SU-DHL-6 (cell line): ENCODE measurements around the gene ANXA6.

ENCODE experiments used
- H2AFZ ChIP-seq: fragments of 200-600 bp; sonication (generic); 2 replicates; pipeline ENCODE4 v1.6.1; 2014; ENCODE audit warnings: low read depth, mild to moderate bottlenecking, moderate library complexity, mixed read lengths, antibody characterized with exemption, low read length; ENCODE audit not compliant: severe bottlenecking
- H3F3A ChIP-seq: fragments of 200-600 bp; shearing (Covaris generic); 2 replicates; pipeline ENCODE4 v1.6.0; 2016; ENCODE audit warnings: antibody characterized with exemption, mild to moderate bottlenecking; ENCODE audit not compliant: insufficient read depth
- H3K27ac ChIP-seq: fragments of 200-600 bp; sonication (generic); 2 replicates; pipeline ENCODE4 v1.5.1; 2016; ENCODE audit warnings: low read depth, mild to moderate bottlenecking, low read length, moderate library complexity, mixed read lengths
- H3K27me3 ChIP-seq: fragments of 200-600 bp; sonication (generic), shearing (Covaris generic); 2 replicates; pipeline ENCODE4 v1.6.0; 2014; ENCODE audit warnings: mild to moderate bottlenecking, low read length
- H3K36me3 ChIP-seq: fragments of 200-600 bp; sonication (generic); 2 replicates; pipeline ENCODE4 v1.6.1; 2014; ENCODE audit warnings: mild to moderate bottlenecking, low read length, mixed read lengths
- H3K4me2 ChIP-seq: fragments of 300-600, 200-600 bp; shearing (Covaris generic), sonication (generic); 2 replicates; pipeline ENCODE4 v1.6.0; 2014; ENCODE audit warnings: low read length, low read depth, mild to moderate bottlenecking; ENCODE audit not compliant: poor library complexity, severe bottlenecking
- H3K4me3 ChIP-seq: fragments of 200-600 bp; sonication (generic); 2 replicates; pipeline ENCODE4 v1.5.1; 2014; ENCODE audit warnings: antibody characterized with exemption, low read length, mild to moderate bottlenecking, mixed read lengths; ENCODE audit not compliant: insufficient read depth, poor library complexity, severe bottlenecking
- H3K79me2 ChIP-seq: fragments of 200-600 bp; sonication (generic); 2 replicates; pipeline ENCODE4 v1.6.1; 2014; ENCODE audit warnings: mild to moderate bottlenecking, low read length, moderate library complexity; ENCODE audit not compliant: insufficient read depth
- H3K9ac ChIP-seq: fragments of 200-600 bp; sonication (generic); 2 replicates; pipeline ENCODE4 v1.7.0; 2014; ENCODE audit warnings: mild to moderate bottlenecking, low read length
- H3K9me2 ChIP-seq: fragments of 200-600 bp; sonication (generic); replicated peaks from 2 replicates; pipeline ENCODE4 v1.6.1; 2014; ENCODE audit warnings: low read length; ENCODE audit not compliant: insufficient read depth
- H3K9me3 ChIP-seq: fragments of 200-600 bp; sonication (generic); 2 replicates; pipeline ENCODE4 v1.6.1; 2014; ENCODE audit warnings: low read length, mixed read lengths; ENCODE audit not compliant: insufficient read depth
- H4K20me1 ChIP-seq: fragments of 200-600 bp; sonication (generic); 2 replicates; pipeline ENCODE4 v1.6.1; 2014; ENCODE audit warnings: low read depth, mild to moderate bottlenecking, antibody characterized with exemption, low read length, moderate library complexity, mixed read lengths
- EZH2phosphoT487 ChIP-seq: fragments of 200-600 bp; sonication (generic), shearing (Covaris generic); conservative IDR thresholded peaks from 2 replicates; pipeline ENCODE4 v1.6.1; 2018; ENCODE audit warnings: mild to moderate bottlenecking, antibody characterized with exemption, low read length, moderate library complexity, mixed read lengths
- TF ChIP-seq, protein P1 (sequence below): fragments of 200-600 bp; sonication (generic); IDR thresholded peaks from one replicate; pipeline ENCODE4 v1.5.1; 2017; ENCODE audit warnings: antibody characterized with exemption, mild to moderate bottlenecking, low read length, moderate library complexity; ENCODE audit not compliant: insufficient read depth, poor library complexity, severe bottlenecking

The ANXA6 gene

DNA sequence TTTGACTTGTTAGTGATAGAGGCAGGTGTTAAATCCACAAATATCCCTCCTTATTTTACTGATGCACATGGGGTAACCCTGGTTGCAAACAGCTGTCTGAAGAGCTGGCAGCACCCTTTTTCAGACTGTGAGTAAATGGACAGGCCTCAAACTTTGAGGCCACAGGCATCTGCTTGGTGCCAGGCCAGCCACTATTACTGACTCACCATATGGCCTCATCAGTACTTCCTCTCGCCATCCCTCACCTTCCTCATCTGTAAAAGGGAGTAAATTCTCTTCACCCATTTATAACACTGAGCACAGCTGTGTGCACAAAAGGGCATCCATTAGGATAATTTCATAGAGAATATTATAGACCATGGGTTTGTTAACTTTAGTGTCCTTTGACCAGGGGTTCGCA is 64.8 kb downstream of the ANXA6 start:
- Histone ChIP-seq H3K27me3 (no peaks in the 10 kb centered on the region), H4K20me1 (no peaks in the 10 kb centered on the region), H3K9me3 (no peaks in the 10 kb centered on the region), H3K36me3 (no peaks in the 10 kb centered on the region), H3K27ac (peak overlapping the region; percentile 51; the same call in 1 of the 2 replicates), H3K79me2 (no peaks in the 10 kb centered on the region), H3F3A (no peaks in the 10 kb centered on the region), H3K4me3 (no peak overlapping the region), H3K9ac (peak overlapping the region; percentile 34; the same call in 1 of the 2 replicates), H3K4me2 (peak overlapping the region; percentile 46), H3K9me2 (no peaks in the 10 kb centered on the region), H2AFZ (no peak overlapping the region)
- TF ChIP-seq, protein P1, sequence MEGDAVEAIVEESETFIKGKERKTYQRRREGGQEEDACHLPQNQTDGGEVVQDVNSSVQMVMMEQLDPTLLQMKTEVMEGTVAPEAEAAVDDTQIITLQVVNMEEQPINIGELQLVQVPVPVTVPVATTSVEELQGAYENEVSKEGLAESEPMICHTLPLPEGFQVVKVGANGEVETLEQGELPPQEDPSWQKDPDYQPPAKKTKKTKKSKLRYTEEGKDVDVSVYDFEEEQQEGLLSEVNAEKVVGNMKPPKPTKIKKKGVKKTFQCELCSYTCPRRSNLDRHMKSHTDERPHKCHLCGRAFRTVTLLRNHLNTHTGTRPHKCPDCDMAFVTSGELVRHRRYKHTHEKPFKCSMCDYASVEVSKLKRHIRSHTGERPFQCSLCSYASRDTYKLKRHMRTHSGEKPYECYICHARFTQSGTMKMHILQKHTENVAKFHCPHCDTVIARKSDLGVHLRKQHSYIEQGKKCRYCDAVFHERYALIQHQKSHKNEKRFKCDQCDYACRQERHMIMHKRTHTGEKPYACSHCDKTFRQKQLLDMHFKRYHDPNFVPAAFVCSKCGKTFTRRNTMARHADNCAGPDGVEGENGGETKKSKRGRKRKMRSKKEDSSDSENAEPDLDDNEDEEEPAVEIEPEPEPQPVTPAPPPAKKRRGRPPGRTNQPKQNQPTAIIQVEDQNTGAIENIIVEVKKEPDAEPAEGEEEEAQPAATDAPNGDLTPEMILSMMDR: no peak
- no peak for TF ChIP-seq EZH2phosphoT487

DNA sequence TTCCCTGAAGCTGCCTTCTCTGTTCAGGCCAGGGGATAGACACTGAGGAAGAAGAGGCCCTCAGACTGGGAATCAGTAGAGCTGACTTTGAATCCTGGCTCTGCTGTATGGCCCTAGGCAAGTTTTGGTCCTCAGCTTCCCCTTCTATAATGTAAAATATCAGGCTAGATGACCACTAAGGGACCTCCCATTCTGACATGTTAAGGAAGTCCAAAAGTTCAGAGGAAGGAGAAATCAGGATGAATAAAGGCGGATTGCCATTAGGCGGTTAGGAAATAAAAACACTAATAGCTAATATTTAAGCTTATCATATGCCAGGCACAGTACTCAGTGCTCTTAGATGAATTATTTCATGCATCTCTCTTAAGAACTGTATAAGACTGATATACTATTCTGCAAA is 67.9 kb downstream of the ANXA6 start:
- H3K9me3 ChIP-seq: no peaks in the 10 kb centered on the region
- H3K4me2 ChIP-seq: no peak overlapping the region
- no peak overlapping the region for H2AFZ ChIP-seq
- H3K27me3 ChIP-seq: no peaks in the 10 kb centered on the region
- H3K9ac ChIP-seq: no peak overlapping the region
- no peaks in the 10 kb centered on the region for H3K36me3 ChIP-seq
- TF ChIP-seq, protein P1: no peak
- no peak for TF ChIP-seq EZH2phosphoT487
- H3K4me3 ChIP-seq: no peak overlapping the region
- H4K20me1 ChIP-seq: no peaks in the 10 kb centered on the region
- H3K79me2 ChIP-seq: peaks cover 21% of the 10 kb centered on the region
- no peak overlapping the region for H3K27ac ChIP-seq
- no peaks in the 10 kb centered on the region for H3K9me2 ChIP-seq
- H3F3A ChIP-seq: 0 out of 2 replicates have a peak, but pooled peaks cover 2% of the 10 kb centered on the region

GRCh38 chr5:151088986-151089385 is 68.6 kb downstream of the ANXA6 start:
- Histone ChIP-seq H3K4me3 (no peak overlapping the region), H3K4me2 (no peak overlapping the region), H3K36me3 (no peaks in the 10 kb centered on the region), H4K20me1 (no peaks in the 10 kb centered on the region), H3K27ac (no peak overlapping the region), H3K9ac (no peak overlapping the region), H3K9me3 (no peaks in the 10 kb centered on the region), H2AFZ (no peak overlapping the region), H3F3A (peaks cover 5% of the 10 kb centered on the region; the same call in 1 of the 2 replicates), H3K27me3 (no peaks in the 10 kb centered on the region), H3K9me2 (no peaks in the 10 kb centered on the region), H3K79me2 (peaks cover 22% of the 10 kb centered on the region)
- TF ChIP-seq, protein P1: no peak
- TF ChIP-seq EZH2phosphoT487: no peak
